NOMO-1 treated with dmso at 0.1 percent for 144 hours (cell line): ENCODE measurements around the gene SALL2.
A peak's percentile ranks its signal among the peaks of the same experiment; 100 is the strongest.

Source experiments
- DNase-seq: peaks from one replicate; lab custom pipeline; 2025; ENCODE audit not compliant: unreplicated experiment; lab: John Stamatoyannopoulos, UW

The SALL2 gene

GRCh38 chr14:21528381-21529348 lies 2.5 kb upstream of the SALL2 start:
- no peak for DNase-seq

DNA sequence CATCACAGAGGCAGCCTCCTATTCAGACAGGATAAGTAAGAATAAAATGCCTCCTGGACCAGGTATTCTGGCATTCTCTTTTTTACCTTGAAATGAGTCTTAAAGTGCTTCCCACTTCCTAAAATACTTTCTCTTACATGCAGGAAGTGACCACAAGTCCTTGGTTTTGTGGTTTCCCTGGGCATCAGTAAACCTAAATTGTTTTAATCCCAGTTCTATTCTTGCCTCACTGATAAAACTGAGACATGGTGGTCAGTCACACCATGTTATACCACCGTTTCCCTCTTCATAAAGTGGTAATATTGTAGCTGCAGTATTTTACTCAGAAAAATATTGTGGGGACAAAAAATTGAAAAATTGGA lies 1.2 kb upstream of the SALL2 start:
- DNase-seq = no peak

DNA sequence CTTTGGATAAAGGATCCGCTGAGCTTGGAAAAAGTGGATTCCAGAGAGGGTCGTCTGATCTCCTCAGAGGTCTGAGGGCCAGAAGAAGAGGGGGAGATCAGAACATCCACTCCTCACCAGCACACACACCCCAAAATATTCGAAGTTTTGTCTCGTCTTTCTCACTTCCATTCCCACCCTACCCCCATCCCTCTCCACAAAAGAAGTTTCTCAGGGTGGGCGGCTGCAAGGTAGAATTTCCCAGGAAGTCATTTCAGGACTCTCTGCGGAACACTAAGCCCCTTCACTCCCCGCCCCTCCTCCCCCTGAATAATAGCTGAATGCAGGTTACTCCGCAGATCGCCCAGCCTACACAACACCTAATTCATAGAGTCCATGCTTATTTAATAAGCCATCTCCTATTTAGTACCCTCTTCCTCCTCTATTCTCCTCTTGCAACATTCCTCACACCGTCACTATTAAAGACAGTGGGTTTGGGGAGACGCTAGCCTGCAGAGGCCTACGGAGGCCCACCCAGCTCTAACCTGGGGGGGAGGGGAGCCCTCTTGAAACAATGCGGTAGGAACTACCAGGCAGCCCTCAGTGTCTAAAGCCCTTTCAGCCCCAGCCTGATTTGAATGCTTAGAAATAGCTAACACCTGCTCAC lies 649 bp upstream of the SALL2 start:
- DNase-seq = no peak

DNA sequence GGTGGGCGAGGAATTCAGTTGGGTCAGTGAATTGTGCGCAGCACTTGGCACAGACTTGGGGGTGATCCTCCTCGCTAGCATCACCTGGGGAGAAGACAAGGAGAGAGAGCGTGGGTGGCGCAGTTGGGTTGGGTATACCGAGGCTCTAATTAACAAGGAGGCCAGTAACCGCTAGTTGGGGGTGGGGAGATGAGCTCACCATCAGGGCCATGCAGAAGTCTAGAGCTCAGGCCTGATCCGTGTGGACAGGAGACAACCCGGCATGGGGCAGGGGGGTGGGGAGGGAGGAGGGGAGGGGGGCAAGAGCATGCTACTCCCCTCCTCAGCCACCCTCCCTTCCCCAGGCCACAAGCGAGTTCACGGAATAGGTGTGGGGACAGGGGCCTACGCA lies 580 bp downstream of the SALL2 start:
- no peak for DNase-seq

DNA sequence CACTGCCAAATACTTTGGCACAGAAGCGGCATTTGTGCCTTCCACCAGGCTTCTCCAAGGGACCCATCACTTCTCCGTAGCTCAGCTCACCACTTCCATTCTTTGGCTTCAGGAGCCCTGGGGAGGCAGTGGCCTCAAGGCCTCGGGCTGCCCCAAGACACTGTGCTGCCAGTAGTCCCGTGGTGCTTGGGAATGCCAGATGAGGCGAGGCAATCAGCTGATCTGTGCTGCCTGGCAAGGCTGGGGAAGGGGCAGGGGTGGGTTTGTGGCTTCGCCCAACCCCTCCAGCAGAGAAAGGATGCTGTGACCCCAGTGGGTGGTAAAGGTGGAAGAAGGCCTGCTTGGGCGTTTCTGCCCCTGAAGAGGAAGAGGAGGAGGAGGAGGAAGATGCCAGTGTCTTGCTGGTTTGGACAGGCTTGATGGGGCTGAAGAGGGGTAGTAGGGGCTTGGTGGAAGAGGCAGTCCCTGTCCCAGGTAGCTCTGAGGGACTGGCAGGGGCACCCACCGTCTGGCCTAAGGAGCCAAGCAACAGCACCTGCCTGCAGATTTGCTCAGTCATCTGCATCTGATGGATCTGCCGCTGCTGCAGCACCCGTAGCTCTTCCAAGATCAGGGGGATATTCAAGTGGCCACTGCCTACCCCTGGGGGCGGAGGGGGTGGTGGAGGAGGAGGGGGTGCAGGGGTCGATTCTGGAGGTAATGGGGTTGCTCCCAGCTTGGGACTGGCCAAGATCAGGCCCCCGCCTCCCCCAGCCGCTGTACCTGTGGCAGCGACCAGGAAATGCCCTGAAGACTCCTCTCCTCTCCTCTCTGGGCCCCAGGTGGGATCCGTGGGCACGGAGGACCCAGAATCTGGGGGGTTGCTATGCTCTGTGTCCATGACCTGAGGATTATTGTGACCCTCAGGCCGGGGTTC lies 1.3 kb downstream of the SALL2 start:
- DNase-seq = no peak

GRCh38 chr14:21523203-21523602 lies 2.9 kb downstream of the SALL2 start:
- DNase-seq = no peak

DNA sequence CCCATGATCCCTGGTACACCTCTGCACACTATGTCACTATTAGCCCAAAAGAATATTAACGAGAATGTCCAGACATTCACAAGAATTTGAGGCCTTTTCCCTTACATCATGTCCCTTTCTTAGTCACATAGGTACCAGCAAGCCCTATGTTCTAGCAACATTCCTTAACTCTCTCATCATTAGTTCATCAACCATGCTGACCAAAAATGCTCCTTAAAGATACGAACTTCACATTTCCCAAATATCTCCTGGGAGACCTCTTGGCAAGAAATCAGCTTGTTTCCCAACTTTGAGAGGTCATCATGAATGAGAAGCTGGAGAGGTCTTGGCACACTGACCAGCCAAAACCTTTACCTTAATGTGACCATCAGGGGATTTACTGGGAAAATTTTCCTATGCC lies 4.6 kb downstream of the SALL2 start:
- DNase-seq = no peak

DNA sequence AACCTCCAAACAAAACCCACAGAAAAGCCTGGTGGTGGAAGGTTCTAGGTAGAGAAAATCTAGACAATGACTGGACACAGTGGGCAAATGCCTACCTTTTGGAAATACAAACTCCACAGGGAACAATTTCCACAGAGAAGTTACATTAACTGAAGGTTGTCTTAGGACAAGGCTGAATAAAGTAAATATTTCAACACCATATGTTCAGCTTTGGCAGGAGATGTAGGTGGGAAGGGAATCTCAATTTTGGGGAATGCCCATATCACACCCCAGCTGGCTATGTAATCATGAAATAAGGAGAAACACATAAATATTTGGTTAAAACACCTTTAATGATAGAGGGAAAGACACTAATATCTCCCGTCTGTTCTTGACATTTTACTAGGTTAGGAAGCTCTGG lies 5.4 kb downstream of the SALL2 start:
- no peak for DNase-seq

- DNase-seq = no peak
Measured at GRCh38 chr14:21518725-21519124, 7.4 kb downstream of the SALL2 start.

GRCh38 chr14:21514341-21514740 lies 11.8 kb downstream of the SALL2 start:
- no peak for DNase-seq

DNA sequence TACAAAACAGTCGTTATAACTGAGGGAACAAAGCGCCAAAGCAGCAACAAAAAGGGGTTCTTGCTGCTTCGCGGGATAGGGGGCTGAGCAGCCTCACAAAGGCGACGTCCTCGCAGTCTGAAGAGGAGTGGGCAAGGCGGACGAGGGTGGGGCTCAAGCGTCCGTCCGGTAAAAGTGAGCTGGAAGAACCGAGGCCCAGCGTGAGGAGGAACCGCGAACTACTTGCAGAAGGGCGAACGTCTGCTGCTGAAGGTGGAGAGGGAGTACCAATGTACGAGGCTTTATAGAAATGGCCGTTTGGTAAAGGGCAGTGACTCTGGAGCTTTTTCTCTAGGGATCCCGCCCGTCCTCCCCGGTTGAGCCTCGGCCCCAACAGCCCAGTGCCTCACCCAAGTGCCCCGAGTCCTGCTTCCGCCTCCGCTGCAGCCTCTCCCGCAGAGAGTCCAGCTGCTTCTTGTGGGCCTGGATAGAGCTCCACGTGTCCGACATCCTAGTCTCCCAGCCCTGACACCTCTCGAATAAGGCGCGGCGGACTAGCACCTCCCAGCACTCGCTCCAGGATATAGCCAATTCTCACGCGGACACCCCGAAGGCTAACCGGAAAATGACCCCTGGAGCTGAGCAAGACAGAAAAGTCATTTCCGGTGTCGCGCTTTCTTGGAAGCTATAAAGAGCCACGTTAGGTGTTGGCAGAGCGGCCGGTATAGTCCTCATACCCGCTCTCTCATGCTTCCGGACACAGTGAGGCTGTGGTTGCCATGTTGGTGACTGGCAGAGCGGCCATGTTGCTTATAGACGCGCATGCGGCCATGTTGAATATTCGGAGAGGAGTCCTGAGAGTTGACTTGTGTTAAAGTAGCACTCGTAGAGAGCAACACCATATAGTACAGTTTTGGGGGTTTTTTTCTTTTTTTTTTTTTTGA lies 15.2 kb downstream of the SALL2 start, which contains the start of gene METTL3:
METTL3 (minus strand) TSS at position 606 of the 923 bp plus-strand sequence; CDS start at position 489, 117 bp downstream.
- peak; percentile 97 for DNase-seq

DNA sequence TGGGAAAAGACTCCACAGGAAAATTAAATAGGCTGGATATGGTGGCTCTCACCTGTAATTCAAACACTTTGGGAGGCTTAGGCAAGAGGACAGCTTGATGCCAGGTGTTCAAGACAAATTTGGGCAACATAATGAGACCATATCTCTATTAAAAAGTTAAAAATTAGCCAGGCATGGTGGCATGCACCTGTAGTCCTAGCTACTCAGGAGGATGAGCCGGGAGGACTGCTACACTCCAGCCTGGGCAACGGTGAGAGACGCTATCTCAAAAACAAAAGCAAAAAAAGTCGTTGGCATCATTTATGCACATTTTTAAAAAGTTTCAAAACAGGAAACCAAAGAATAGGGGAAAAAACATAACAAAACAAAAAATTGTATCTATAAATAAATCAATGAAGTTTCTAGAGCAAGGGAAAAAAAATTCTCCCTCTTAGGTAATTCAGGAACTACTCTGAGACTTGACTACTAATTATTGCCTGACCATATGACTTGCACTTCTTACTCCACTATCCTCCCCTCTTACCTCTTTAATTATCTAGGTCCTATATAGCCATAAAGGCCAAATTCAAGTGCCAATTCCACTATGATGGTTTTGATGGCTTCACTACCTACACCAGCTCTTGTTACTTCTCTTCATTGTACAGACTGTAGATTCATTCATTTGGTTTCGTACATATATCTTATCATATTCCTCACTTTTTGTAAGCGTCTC lies 16.6 kb downstream of the SALL2 start:
- peak; percentile 9 for DNase-seq

GRCh38 chr14:21506557-21506956 lies 19.6 kb downstream of the SALL2 start:
- DNase-seq = no peak

DNA sequence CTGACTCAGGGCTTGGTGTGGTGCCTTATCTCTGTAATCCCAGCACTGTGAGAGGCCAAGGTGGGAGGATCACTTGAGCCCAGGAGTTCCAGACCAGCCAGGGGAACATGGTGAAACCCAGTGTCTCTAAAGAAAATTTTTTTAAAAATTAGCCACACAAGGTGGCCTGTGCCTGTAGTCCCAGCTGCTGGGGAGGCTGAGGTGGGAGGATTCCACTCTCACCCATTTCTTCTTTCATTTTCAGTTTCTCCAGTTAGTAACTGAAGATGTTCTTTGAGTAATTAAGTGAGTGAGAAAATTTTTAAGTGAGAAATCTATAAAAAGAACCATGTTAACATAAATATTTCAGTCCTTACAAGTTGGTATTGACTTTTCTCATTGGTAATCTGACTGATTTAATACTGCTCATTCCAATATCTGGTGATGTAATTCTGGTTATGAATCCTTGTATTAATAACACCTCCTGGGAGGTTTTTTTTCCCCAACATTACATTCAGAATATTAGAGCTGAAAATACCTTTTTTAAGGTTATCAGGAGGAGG lies 21.1 kb downstream of the SALL2 start:
- DNase-seq = no peak

- no peak for DNase-seq
Measured at GRCh38 chr14:21503376-21503775, 22.8 kb downstream of the SALL2 start.

GRCh38 chr14:21501568-21501967 lies 24.6 kb downstream of the SALL2 start:
- no peak for DNase-seq

DNA sequence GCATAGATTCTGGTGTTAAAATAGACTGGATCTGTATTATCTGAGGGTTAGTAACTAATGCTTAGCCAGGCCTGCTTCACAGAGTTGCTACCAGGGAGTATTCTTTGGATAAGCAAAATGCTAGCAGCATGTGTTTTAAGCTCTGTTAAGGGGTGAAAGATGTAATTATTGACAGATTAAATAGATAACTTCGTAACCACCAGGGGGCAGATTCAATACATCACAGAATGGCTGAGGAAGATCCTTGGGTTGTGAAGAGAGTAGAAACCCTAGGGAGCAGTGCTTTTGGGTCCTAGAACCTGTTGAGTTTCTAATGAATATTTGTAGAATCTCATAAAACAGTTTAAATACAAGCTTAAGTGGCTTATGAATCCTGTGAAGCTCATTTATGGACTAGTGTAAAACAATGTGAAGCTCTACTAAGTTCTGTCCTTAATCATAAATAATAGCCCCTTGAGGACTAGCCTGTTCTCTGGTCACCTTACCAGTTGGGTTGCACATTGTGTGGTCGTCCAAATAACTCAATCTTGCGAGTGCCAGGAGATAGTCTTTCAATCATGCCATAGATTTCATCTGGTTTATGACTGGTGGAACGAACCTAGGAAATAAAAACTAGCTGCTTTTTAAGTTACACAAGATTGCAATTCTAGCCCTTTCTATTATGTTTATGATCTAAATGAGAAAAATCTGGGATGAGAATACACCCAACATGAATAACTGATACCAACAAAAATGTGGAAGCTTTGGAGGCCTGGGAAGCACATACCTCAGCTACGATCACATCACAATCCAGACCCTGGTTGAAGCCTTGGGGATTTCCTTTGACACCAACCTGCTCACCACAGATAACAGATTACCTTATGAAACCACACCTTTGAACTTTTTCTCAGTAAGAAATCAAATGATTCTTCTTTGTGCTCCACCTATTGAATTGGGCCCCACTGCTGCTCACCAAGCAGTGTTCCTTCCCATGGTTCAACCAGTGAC lies 27.3 kb downstream of the SALL2 start:
- no peak for DNase-seq

DNA sequence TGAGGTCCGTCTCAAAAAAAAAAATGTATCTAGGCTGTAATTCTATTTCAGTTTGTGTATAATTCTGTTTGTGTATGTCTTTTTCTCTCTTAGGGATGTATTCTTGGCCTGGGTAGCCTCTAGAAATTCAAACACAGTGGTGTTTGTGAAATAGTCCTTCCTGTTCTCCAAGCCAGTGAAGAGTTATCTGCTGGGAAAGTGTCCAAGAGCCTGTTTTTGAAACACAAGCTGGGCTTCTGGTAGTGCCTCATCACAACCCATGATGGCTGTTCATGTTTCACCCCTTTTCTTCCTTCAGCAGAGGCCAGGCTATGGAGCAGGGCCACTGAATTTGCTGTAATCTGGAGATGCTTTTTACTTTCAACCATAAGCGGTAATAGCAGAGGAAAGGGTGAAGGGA lies 29.7 kb downstream of the SALL2 start:
- DNase-seq = no peak
